ENCODE data around the gene TESMIN. TPM values are rescaled to one million over a fixed set of nuclear protein-coding genes. Genes with fewer than 3 reads are reported as not detected.

The TESMIN gene
- total RNA-seq, 1 experiment from 2014 or later, result 45.2 TPM

DNA sequence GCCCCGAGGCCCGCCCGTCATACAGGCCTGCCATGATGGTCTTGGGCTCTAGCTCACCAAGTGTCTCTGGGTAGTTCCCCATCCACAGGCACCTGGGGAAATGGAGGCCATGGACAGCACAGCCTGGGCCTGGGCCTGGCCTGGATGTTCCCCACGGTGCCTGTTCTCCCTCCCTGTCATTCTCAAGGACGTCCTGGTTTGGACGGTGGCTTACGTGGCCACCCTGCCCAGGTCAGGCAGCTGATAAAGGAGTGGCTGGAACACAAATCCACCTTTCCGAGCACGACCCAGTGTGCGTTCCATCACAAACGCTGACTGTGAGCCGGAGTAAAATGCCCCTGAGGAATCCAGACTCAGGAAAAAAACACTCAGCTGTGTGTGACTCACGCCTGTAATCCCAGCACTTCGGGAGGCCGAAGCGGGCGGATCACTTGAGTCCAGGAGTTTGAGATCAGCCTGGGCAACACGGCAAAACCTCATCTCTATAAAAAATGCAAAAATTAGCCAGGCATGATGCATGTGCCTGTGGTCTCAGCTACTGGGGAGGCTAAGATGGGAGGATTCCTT, 41.2 kb upstream of the TESMIN start:
- H3K79me1 ChIP-seq (ENCODE audit: insufficient read depth, low read depth, low read length, poor library complexity, severe bottlenecking), result no peaks in the 10 kb centered on the region
- no peak overlapping the region for H3K4ac ChIP-seq (ENCODE audit: low read depth, low read length)
- Mint-ChIP-seq H3K4me3 (no peak overlapping the region), H3K36me3 (ENCODE audit: insufficient read depth in 1 of 3, low read depth in 3 of 3) (0 out of 7 replicates have a peak, but pooled peaks cover 0 to 4% (median 0%) of the 10 kb centered on the region in 3 experiments), H3K4me1 (peaks cover 2 to 3% of the 10 kb centered on the region in 2 experiments; a peak in 2 of 4 replicates), H3K9me3 (no peaks in the 10 kb centered on the region), H3K27ac (no peak overlapping the region), H3K27me3 (ENCODE audit: low read depth) (no peaks in the 10 kb centered on the region)
- no peaks in the 10 kb centered on the region for H3K4me1 ChIP-seq (ENCODE audit: insufficient read depth, low read length)
- H4K8ac ChIP-seq (replicated peaks; ENCODE audit: insufficient read length, low read depth, low read length), result no peak overlapping the region
- DNase-seq, result no peak
- no peak overlapping the region for H2BK5ac ChIP-seq (ENCODE audit: insufficient read length, low read length)
- H3K9me3 ChIP-seq (ENCODE audit: control insufficient read depth, low read depth, low read length), result no peaks in the 10 kb centered on the region
- no peaks in the 10 kb centered on the region for H3K79me2 ChIP-seq (ENCODE audit: insufficient read depth, low read length)
- no peak overlapping the region for H2BK12ac ChIP-seq (ENCODE audit: insufficient read length, low read depth, low read length)
- no peaks in the 10 kb centered on the region for H3K23me2 ChIP-seq (ENCODE audit: insufficient read length, low read depth, low read length, poor library complexity, severe bottlenecking)
- no peak overlapping the region for H3K4me2 ChIP-seq (ENCODE audit: insufficient read depth, insufficient read length, low read length)
- H2BK20ac ChIP-seq (ENCODE audit: low read depth, low read length, poor library complexity, severe bottlenecking), result no peak overlapping the region
- no peak overlapping the region for H2BK120ac ChIP-seq (ENCODE audit: low read depth, low read length, poor library complexity, severe bottlenecking)
- no peak overlapping the region for H2BK15ac ChIP-seq (ENCODE audit: low read depth, low read length)
- no peak overlapping the region for H3T11ph ChIP-seq (ENCODE audit: low read length)
- no peak overlapping the region for H3K9ac ChIP-seq (ENCODE audit: extremely low read depth, insufficient read length, low read length)
- no peak overlapping the region for H3K14ac ChIP-seq (ENCODE audit: insufficient read depth, low read length)
- TF ChIP-seq, protein P1, sequence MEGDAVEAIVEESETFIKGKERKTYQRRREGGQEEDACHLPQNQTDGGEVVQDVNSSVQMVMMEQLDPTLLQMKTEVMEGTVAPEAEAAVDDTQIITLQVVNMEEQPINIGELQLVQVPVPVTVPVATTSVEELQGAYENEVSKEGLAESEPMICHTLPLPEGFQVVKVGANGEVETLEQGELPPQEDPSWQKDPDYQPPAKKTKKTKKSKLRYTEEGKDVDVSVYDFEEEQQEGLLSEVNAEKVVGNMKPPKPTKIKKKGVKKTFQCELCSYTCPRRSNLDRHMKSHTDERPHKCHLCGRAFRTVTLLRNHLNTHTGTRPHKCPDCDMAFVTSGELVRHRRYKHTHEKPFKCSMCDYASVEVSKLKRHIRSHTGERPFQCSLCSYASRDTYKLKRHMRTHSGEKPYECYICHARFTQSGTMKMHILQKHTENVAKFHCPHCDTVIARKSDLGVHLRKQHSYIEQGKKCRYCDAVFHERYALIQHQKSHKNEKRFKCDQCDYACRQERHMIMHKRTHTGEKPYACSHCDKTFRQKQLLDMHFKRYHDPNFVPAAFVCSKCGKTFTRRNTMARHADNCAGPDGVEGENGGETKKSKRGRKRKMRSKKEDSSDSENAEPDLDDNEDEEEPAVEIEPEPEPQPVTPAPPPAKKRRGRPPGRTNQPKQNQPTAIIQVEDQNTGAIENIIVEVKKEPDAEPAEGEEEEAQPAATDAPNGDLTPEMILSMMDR (conservative IDR thresholded peaks at IDR 0.05), result no peak
- no peak overlapping the region for H3K18ac ChIP-seq (ENCODE audit: insufficient read length, low read depth, low read length)
- H2AFZ ChIP-seq (ENCODE audit: low read length), result no peak overlapping the region
- no peak overlapping the region for H3K23ac ChIP-seq (ENCODE audit: insufficient read length, low read depth, low read length)
- H3K27me3 ChIP-seq (ENCODE audit: insufficient read depth, low read length), result no peaks in the 10 kb centered on the region
- no peak overlapping the region for H2AK5ac ChIP-seq (ENCODE audit: insufficient read length, low read length)
- no peaks in the 10 kb centered on the region for H4K20me1 ChIP-seq (ENCODE audit: control insufficient read depth, insufficient read depth, insufficient read length)
- H4K91ac ChIP-seq (ENCODE audit: insufficient read length, low read depth, low read length), result no peak overlapping the region
- WGBS (ENCODE audit: extremely low coverage, insufficient read length, low lambda C conversion rate), result no CpG with 5 or more reads among the region's 18 CpGs
- H3K27ac ChIP-seq (ENCODE audit: insufficient read length, low read depth, low read length), result no peak overlapping the region
- H3K56ac ChIP-seq (ENCODE audit: insufficient read length, low read depth, low read length), result no peak overlapping the region
- H4K5ac ChIP-seq (ENCODE audit: insufficient read length, low read depth, low read length), result no peak overlapping the region
